SK-N-SH (cell line): ENCODE results near the gene NF2. TPM values are rescaled to one million over a fixed set of nuclear protein-coding genes. Genes with fewer than 3 reads are reported as not detected.
A peak's percentile ranks its signal among the peaks of the same experiment; 100 is the strongest.

ENCODE experiments used
- CTCF ChIA-PET: fragments of 300-600, 350-600 bp; formaldehyde crosslinking; extraction: SDS; loops from one replicate; lab custom pipeline; 2021; lab: Yijun Ruan, JAX
- POLR2A ChIA-PET: fragments of 350-600 bp; sonication (Branson Sonifier 250); formaldehyde crosslinking; extraction: SDS; loops from one replicate; lab custom pipeline; 2020; ENCODE audit warnings: antibody characterized with exemption, inconsistent platforms; lab: Yijun Ruan, JAX
- DNase-seq: peaks from one replicate; pipeline ENCODE4 v3.0.0; 2012
- H2AFZ ChIP-seq: fragments of 200-600 bp; sonication (generic); 2 replicates; pipeline ENCODE4 v1.8.1; 2016; ENCODE audit warnings: antibody characterized with exemption, mild to moderate bottlenecking, low read depth
- H3F3A ChIP-seq: fragments of 200-600 bp; sonication (generic); replicated peaks from 2 replicates; pipeline ENCODE3; 2016; ENCODE audit warnings: antibody characterized with exemption, mild to moderate bottlenecking; ENCODE audit not compliant: insufficient read depth
- H3K27ac ChIP-seq, 2 experiments: fragments of 200-500 bp in 1 of 2; fragments of 200-600 bp in 1 of 2; sonication (Bioruptor generic) in 1 of 2; sonication (generic), shearing (Covaris generic) in 1 of 2; 2 replicates each; pipeline versions ENCODE4 v1.5.1 to v1.6.1; 2014 to 2016; ENCODE audit warnings: low read depth in 2 of 2, inconsistent platforms in 1 of 2, low read length in 1 of 2, mild to moderate bottlenecking in 1 of 2, mixed read lengths in 1 of 2
- H3K27me3 ChIP-seq: fragments of 200-600 bp; sonication (generic), shearing (Covaris generic); 2 replicates; pipeline ENCODE4 v1.6.1; 2016; ENCODE audit warnings: mixed run types; ENCODE audit not compliant: insufficient read depth
- H3K36me3 ChIP-seq, 2 experiments: fragments of 200-500 bp in 1 of 2; fragments of 200-600 bp in 1 of 2; sonication (Bioruptor generic) in 1 of 2; sonication (generic) in 1 of 2; replicated peaks in 1 of 2; 2 replicates each; pipeline versions ENCODE3 to v1.5.1; 2014 to 2016; ENCODE audit warnings: low read length in 1 of 2, mild to moderate bottlenecking in 1 of 2; ENCODE audit not compliant: insufficient read depth in 2 of 2, control insufficient read depth in 1 of 2
- H3K4me1 ChIP-seq, 2 experiments: fragments of 200-500 bp in 1 of 2; fragments of 200-600 bp in 1 of 2; sonication (Bioruptor generic) in 1 of 2; sonication (generic), shearing (Covaris generic) in 1 of 2; 2 replicates each; pipeline versions ENCODE4 v1.5.1 to v1.6.1; 2014 to 2016; ENCODE audit warnings: low read depth in 1 of 2, low read length in 1 of 2, mixed run types in 1 of 2; ENCODE audit not compliant: insufficient read depth in 2 of 2, control insufficient read depth in 1 of 2
- H3K4me2 ChIP-seq: fragments of 200-600 bp; sonication (generic), shearing (Covaris generic); 2 replicates; pipeline ENCODE4 v1.6.1; 2017; ENCODE audit warnings: mixed run types
- H3K4me3 ChIP-seq, 2 experiments: fragments of 200-500 bp in 1 of 2; fragments of 200-600 bp in 1 of 2; sonication (Bioruptor generic) in 1 of 2; sonication (generic), shearing (Covaris generic) in 1 of 2; 2 replicates each; pipeline versions ENCODE4 v1.5.1 to v1.8.1; 2014 to 2016; ENCODE audit warnings: low read depth in 2 of 2, inconsistent platforms in 1 of 2, low read length in 1 of 2, mild to moderate bottlenecking in 1 of 2, mixed read lengths in 1 of 2, moderate library complexity in 1 of 2
- H3K79me2 ChIP-seq: fragments of 200-600 bp; sonication (generic); 2 replicates; pipeline ENCODE4 v1.8.1; 2017; ENCODE audit warnings: mild to moderate bottlenecking; ENCODE audit not compliant: insufficient read depth
- H3K9ac ChIP-seq: fragments of 200-600 bp; sonication (generic); 2 replicates; pipeline ENCODE4 v1.6.1; 2017; ENCODE audit warnings: mixed run types
- H3K9me2 ChIP-seq: fragments of 200-600 bp; sonication (generic); 2 replicates; pipeline ENCODE4 v1.6.1; 2017; ENCODE audit warnings: mixed run types
- H3K9me3 ChIP-seq: fragments of 200-600 bp; sonication (generic); 2 replicates; pipeline ENCODE4 v1.6.1; 2017; ENCODE audit warnings: mixed run types, mild to moderate bottlenecking, moderate library complexity
- H4K20me1 ChIP-seq: fragments of 200-600 bp; sonication (generic); 2 replicates; pipeline ENCODE4 v1.6.1; 2017; ENCODE audit warnings: mild to moderate bottlenecking, mixed run types; ENCODE audit not compliant: insufficient read depth
- CHD2 ChIP-seq: fragments of 150-350 bp; IDR thresholded peaks from 2 replicates; pipeline ENCODE4 v1.6.1; 2018; ENCODE audit warnings: low read length; ENCODE audit not compliant: partially characterized antibody
- JUND ChIP-seq: IDR thresholded peaks from 2 replicates; pipeline ENCODE4 v1.4.0; 2012
- MEF2A ChIP-seq: IDR thresholded peaks from 2 replicates; pipeline ENCODE4 v1.4.0; 2012; ENCODE audit warnings: low read depth, borderline replicate concordance
- NRF1 ChIP-seq: IDR thresholded peaks from 2 replicates; pipeline ENCODE4 v1.6.1; 2012; ENCODE audit warnings: low read depth, mild to moderate bottlenecking, low read length
- TEAD4 ChIP-seq: IDR thresholded peaks from 2 replicates; pipeline ENCODE4 v1.4.0; 2012; ENCODE audit warnings: mild to moderate bottlenecking, borderline replicate concordance; ENCODE audit not compliant: insufficient read depth
- WGBS: methylation state at CpG from one replicate; pipeline ENCODE4 v1.1.6; 2017; ENCODE audit warnings: low lambda C conversion rate; 5-methylcytosine and 5-hydroxymethylcytosine counted together
- polyA plus RNA-seq, 3 experiments: library from polyadenylated mRNA; depleted of rRNA; stranded (reverse); fragments of >200 nt; gene quantifications; 2 replicates each; pipeline ENCODE4 v1.2.3, GENCODE V29; 2012
- TF ChIP-seq, protein P1 (sequence below): IDR thresholded peaks from 2 replicates; pipeline ENCODE4; 2012
- TF ChIP-seq, protein P2 (sequence below): IDR thresholded peaks from 2 replicates; pipeline ENCODE4 v1.6.1; 2012; ENCODE audit warnings: mild to moderate bottlenecking, low read depth, low read length, moderate library complexity

NF2 gene
- polyA plus RNA-seq, 1 of the 3 experiments (the other 2 are of a cell fraction) = 44.1 TPM

DNA sequence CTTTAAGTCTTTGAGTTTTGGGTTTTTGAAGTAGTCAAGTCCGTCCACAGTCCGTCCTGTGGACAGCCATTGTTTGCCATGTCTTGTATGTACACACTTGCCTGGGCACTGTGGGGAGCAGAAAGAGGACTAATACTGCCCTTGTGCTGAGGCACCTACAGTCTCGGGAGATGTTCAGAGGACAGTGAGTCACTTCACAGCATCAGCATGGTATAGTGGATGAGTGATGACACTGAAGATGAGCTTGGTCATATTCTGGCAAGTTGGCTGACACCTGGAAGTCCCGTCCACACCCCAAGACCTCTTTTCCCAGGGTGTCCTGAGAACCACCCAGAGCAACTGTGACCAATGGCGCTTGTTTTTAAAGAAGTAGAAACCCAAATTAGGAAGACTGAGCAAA is 29.2 kb downstream of the NF2 start:
- H4K20me1 ChIP-seq = 0 out of 2 replicates have a peak, but pooled peaks cover 7% of the 10 kb centered on the region
- H3K4me2 ChIP-seq = no peak overlapping the region
- peaks cover 4% of the 10 kb centered on the region for H3F3A ChIP-seq
- H3K4me1 ChIP-seq = peaks cover 3 to 21% of the 10 kb centered on the region in 2 experiments; a peak in 2 of 4 replicates
- no peak overlapping the region for H2AFZ ChIP-seq
- peaks cover 97% of the 10 kb centered on the region for H3K79me2 ChIP-seq
- POLR2A ChIA-PET = no interaction called here
- no peak for TF ChIP-seq CHD2
- TF ChIP-seq NRF1 = no peak
- no peak for TF ChIP-seq TEAD4
- no peak for TF ChIP-seq JUND
- no peak overlapping the region for H3K9ac ChIP-seq
- no peaks in the 10 kb centered on the region for H3K27me3 ChIP-seq
- DNase-seq = no peak
- WGBS = 92% methylated on average over 4 of the region's 5 CpGs
- H3K4me3 ChIP-seq = no peak overlapping the region
- no peak overlapping the region for H3K27ac ChIP-seq
- H3K36me3 ChIP-seq = peaks cover 6 to 7% of the 10 kb centered on the region in 2 experiments
- H3K9me2 ChIP-seq = no peaks in the 10 kb centered on the region
- CTCF ChIA-PET = interaction anchor here (1.0 kb wide), 1 partner anchor 25 kb away, joined by 3 read pairs; no protein-coding TSS in a partner anchor
- no peaks in the 10 kb centered on the region for H3K9me3 ChIP-seq

DNA sequence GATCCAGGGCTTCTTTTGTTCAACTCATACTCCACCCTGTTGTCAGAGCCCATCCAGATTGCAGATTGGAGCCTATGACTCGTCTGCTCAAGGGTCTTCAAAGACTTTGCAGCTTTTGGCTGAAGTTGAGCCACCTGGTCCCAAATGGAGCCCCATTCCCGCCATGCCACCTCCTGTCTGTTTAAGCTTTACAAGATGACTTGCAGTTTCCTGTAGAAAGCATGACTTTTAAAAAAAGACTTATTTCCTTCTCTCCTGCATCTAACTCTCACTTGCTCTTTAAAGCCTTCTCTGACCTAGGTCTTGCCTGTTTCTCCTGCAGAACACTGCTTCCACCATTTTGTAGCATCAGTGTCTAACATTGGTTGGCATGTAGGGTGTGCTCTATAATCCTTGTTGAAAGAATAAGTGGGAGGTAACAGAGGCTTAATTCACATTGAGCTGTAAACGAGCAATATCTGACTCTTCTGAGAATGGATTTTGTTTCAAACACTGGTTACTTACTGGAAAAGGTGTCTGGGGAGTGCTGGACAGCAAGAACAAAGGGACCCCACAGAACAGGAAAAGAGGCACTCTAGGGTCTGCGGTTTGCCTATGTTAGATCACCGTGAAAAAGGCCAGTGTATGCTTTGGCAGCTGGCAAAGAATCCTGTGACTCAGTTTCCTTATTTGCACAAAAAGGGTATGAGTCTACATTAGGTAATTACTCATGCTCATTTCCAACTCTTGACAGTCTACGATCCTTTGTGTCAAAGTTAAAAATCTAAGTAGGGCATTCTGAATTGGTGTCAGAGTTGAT is 30.3 kb downstream of the NF2 start:
- peak overlapping the region in 1 of 2 experiments; percentile 0; a peak in 1 of 4 replicates for H3K27ac ChIP-seq
- no peak overlapping the region for H2AFZ ChIP-seq
- H3K36me3 ChIP-seq = peaks cover 11 to 12% of the 10 kb centered on the region in 2 experiments
- H3K27me3 ChIP-seq = no peaks in the 10 kb centered on the region
- peaks cover 96% of the 10 kb centered on the region for H3K79me2 ChIP-seq
- H3F3A ChIP-seq = peaks cover 4% of the 10 kb centered on the region
- DNase-seq = no peak
- ChIA-PET POLR2A (no interaction called here), CTCF (interaction anchor here (1.3 to 7.4 kb wide), 5 partner anchors 8 to 457 kb away, joined by 3 to 70 read pairs (median 3); no protein-coding TSS in a partner anchor)
- peaks cover 3 to 19% of the 10 kb centered on the region in 2 experiments; a peak in 2 of 4 replicates for H3K4me1 ChIP-seq
- H3K4me3 ChIP-seq = no peak overlapping the region
- no peak overlapping the region for H3K9ac ChIP-seq
- no peaks in the 10 kb centered on the region for H3K9me2 ChIP-seq
- no peaks in the 10 kb centered on the region for H3K9me3 ChIP-seq
- TF ChIP-seq MEF2A = no peak
- TF ChIP-seq, protein P1, sequence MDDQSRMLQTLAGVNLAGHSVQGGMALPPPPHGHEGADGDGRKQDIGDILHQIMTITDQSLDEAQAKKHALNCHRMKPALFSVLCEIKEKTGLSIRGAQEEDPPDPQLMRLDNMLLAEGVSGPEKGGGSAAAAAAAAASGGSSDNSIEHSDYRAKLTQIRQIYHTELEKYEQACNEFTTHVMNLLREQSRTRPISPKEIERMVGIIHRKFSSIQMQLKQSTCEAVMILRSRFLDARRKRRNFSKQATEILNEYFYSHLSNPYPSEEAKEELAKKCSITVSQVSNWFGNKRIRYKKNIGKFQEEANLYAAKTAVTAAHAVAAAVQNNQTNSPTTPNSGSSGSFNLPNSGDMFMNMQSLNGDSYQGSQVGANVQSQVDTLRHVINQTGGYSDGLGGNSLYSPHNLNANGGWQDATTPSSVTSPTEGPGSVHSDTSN = 0 out of 2 replicates have a peak, but pooled peaks have one; percentile 17
- TF ChIP-seq, protein P2, sequence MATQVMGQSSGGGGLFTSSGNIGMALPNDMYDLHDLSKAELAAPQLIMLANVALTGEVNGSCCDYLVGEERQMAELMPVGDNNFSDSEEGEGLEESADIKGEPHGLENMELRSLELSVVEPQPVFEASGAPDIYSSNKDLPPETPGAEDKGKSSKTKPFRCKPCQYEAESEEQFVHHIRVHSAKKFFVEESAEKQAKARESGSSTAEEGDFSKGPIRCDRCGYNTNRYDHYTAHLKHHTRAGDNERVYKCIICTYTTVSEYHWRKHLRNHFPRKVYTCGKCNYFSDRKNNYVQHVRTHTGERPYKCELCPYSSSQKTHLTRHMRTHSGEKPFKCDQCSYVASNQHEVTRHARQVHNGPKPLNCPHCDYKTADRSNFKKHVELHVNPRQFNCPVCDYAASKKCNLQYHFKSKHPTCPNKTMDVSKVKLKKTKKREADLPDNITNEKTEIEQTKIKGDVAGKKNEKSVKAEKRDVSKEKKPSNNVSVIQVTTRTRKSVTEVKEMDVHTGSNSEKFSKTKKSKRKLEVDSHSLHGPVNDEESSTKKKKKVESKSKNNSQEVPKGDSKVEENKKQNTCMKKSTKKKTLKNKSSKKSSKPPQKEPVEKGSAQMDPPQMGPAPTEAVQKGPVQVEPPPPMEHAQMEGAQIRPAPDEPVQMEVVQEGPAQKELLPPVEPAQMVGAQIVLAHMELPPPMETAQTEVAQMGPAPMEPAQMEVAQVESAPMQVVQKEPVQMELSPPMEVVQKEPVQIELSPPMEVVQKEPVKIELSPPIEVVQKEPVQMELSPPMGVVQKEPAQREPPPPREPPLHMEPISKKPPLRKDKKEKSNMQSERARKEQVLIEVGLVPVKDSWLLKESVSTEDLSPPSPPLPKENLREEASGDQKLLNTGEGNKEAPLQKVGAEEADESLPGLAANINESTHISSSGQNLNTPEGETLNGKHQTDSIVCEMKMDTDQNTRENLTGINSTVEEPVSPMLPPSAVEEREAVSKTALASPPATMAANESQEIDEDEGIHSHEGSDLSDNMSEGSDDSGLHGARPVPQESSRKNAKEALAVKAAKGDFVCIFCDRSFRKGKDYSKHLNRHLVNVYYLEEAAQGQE = peak; percentile 39; the same call in 1 of the 2 replicates
- WGBS = 85% methylated on average over 6 of the region's 6 CpGs
- H3K4me2 ChIP-seq = no peak overlapping the region
- H4K20me1 ChIP-seq = 0 out of 2 replicates have a peak, but pooled peaks cover 7% of the 10 kb centered on the region
